Osteoblast (primary cell): Measurements from ENCODE around the gene CLRN3. TPM values are rescaled to one million over a fixed set of nuclear protein-coding genes. Genes with fewer than 3 reads are reported as not detected.

ENCODE experiments used
- DNase-seq: peaks from one replicate; pipeline ENCODE4 v3.0.0; 2011; ENCODE audit warnings: low spot score, mixed read lengths; ENCODE audit not compliant: insufficient read length; ENCODE audit errors: missing footprints
- H2AFZ ChIP-seq: 2 replicates; pipeline ENCODE4 v1.6.0; 2011; ENCODE audit warnings: mild to moderate bottlenecking, low read length
- H3K27ac ChIP-seq: 2 replicates; pipeline ENCODE4 v1.5.1; 2011; ENCODE audit warnings: mild to moderate bottlenecking, low read depth, low read length, moderate library complexity
- H3K27me3 ChIP-seq: 2 replicates; pipeline ENCODE4 v1.6.0; 2012; ENCODE audit warnings: mild to moderate bottlenecking, control low read depth, inconsistent platforms, low read length, moderate library complexity; ENCODE audit not compliant: insufficient read depth
- H3K36me3 ChIP-seq: 2 replicates; pipeline ENCODE4 v1.5.1; 2011; ENCODE audit warnings: mild to moderate bottlenecking, low read length, control low read depth, moderate library complexity; ENCODE audit not compliant: insufficient read depth
- H3K4me1 ChIP-seq: 2 replicates; pipeline ENCODE4 v1.5.1; 2011; ENCODE audit warnings: mild to moderate bottlenecking, low read length, control low read depth, moderate library complexity; ENCODE audit not compliant: insufficient read depth
- H3K4me2 ChIP-seq: 2 replicates; pipeline ENCODE4 v1.6.0; 2011; ENCODE audit warnings: mild to moderate bottlenecking, low read length; ENCODE audit not compliant: insufficient read depth
- H3K4me3 ChIP-seq: fragments of 200-600 bp; sonication (generic); 3 replicates; pipeline ENCODE4 v1.5.1; 2012; ENCODE audit warnings: mild to moderate bottlenecking, low read length, inconsistent platforms; ENCODE audit not compliant: insufficient read depth
- H3K79me2 ChIP-seq: 2 replicates; pipeline ENCODE4 v1.6.0; 2012; ENCODE audit warnings: mild to moderate bottlenecking, low read length, control low read depth, inconsistent platforms; ENCODE audit not compliant: insufficient read depth
- H3K9me3 ChIP-seq: 2 replicates; pipeline ENCODE4 v1.5.1; 2011; ENCODE audit warnings: low read depth, low read length, control low read depth
- H4K20me1 ChIP-seq: 2 replicates; pipeline ENCODE4 v1.6.0; 2012; ENCODE audit warnings: mild to moderate bottlenecking, low read length, control low read depth; ENCODE audit not compliant: insufficient read depth
- CTCF ChIP-seq: IDR thresholded peaks from 2 replicates; pipeline ENCODE4 v1.5.1; 2011; ENCODE audit warnings: mild to moderate bottlenecking, low read depth, low read length, moderate library complexity; ENCODE audit errors: extremely low read depth
- total RNA-seq: library from RNA; depleted of rRNA; stranded (reverse); fragments of >200 nt; gene quantifications from 2 replicates; pipeline ENCODE4 v1.2.3, GENCODE V29; 2012

Gene CLRN3
- total RNA-seq, 1 donor: not detected

- no peak overlapping the region for H3K4me3 ChIP-seq
- H2AFZ ChIP-seq: no peak overlapping the region
- no peaks in the 10 kb centered on the region for H3K27me3 ChIP-seq
- TF ChIP-seq CTCF: no peak
- H3K79me2 ChIP-seq: no peaks in the 10 kb centered on the region
- no peak for DNase-seq
- no peaks in the 10 kb centered on the region for H4K20me1 ChIP-seq
- no peaks in the 10 kb centered on the region for H3K36me3 ChIP-seq
- no peaks in the 10 kb centered on the region for H3K4me1 ChIP-seq
- H3K27ac ChIP-seq: no peak overlapping the region
- H3K4me2 ChIP-seq: no peak overlapping the region
- H3K9me3 ChIP-seq: no peaks in the 10 kb centered on the region
These were observed 41.0 kb downstream of the CLRN3 start for GRCh38 chr10:127851661-127852194.

- no peaks in the 10 kb centered on the region for H3K4me1 ChIP-seq
- TF ChIP-seq CTCF: no peak
- no peak overlapping the region for H2AFZ ChIP-seq
- H3K9me3 ChIP-seq: no peaks in the 10 kb centered on the region
- DNase-seq: no peak
- H3K27me3 ChIP-seq: no peaks in the 10 kb centered on the region
- H3K4me3 ChIP-seq: no peak overlapping the region
- H3K36me3 ChIP-seq: no peaks in the 10 kb centered on the region
- no peaks in the 10 kb centered on the region for H4K20me1 ChIP-seq
- H3K79me2 ChIP-seq: no peaks in the 10 kb centered on the region
- H3K4me2 ChIP-seq: no peak overlapping the region
- H3K27ac ChIP-seq: no peak overlapping the region
These were observed 41.8 kb downstream of the CLRN3 start for GRCh38 chr10:127850944-127851343.

DNA sequence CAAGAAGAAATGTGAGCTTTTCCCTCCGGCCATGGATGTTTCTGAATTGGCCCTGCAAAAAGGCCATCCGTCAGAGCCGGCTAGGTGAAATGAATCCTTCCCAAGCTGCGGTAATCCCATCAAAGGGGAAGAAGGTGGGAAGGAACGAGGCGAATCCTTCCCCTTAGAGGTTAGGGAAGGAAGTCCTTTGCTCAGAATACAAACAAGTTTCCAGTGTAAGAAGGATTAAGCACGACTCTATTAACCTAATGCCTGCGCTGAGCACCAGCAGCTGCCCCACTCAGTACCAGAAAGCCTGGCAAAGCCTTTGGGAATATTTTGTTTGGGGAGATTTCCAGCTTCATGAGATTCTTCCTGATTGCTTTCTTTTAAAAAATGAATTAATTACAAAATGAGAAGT, 42.8 kb downstream of the CLRN3 start:
- Histone ChIP-seq H3K4me2 (no peak overlapping the region), H3K36me3 (no peaks in the 10 kb centered on the region), H3K27ac (no peak overlapping the region), H3K27me3 (no peaks in the 10 kb centered on the region), H4K20me1 (no peaks in the 10 kb centered on the region), H3K79me2 (no peaks in the 10 kb centered on the region), H3K9me3 (no peaks in the 10 kb centered on the region), H3K4me1 (no peaks in the 10 kb centered on the region), H2AFZ (no peak overlapping the region), H3K4me3 (no peak overlapping the region)
- no peak for DNase-seq
- TF ChIP-seq CTCF: no peak

- H3K4me1 ChIP-seq: no peaks in the 10 kb centered on the region
- no peaks in the 10 kb centered on the region for H3K79me2 ChIP-seq
- no peak overlapping the region for H2AFZ ChIP-seq
- no peak overlapping the region for H3K4me2 ChIP-seq
- no peaks in the 10 kb centered on the region for H3K36me3 ChIP-seq
- H3K9me3 ChIP-seq: no peaks in the 10 kb centered on the region
- DNase-seq: no peak
- no peak overlapping the region for H3K27ac ChIP-seq
- H3K4me3 ChIP-seq: no peak overlapping the region
- no peak for TF ChIP-seq CTCF
- no peaks in the 10 kb centered on the region for H3K27me3 ChIP-seq
- H4K20me1 ChIP-seq: no peaks in the 10 kb centered on the region
These were observed 43.5 kb downstream of the CLRN3 start for GRCh38 chr10:127849224-127849623.
